LNCAP (cell line): Measurements from ENCODE around the gene PCCA.

ENCODE experiments used
- CTCF ChIP-seq: fragments of 450-650 bp; IDR thresholded peaks from 2 replicates; pipeline ENCODE4 v1.5.1; 2017; ENCODE audit warnings: mild to moderate bottlenecking

PCCA gene

DNA sequence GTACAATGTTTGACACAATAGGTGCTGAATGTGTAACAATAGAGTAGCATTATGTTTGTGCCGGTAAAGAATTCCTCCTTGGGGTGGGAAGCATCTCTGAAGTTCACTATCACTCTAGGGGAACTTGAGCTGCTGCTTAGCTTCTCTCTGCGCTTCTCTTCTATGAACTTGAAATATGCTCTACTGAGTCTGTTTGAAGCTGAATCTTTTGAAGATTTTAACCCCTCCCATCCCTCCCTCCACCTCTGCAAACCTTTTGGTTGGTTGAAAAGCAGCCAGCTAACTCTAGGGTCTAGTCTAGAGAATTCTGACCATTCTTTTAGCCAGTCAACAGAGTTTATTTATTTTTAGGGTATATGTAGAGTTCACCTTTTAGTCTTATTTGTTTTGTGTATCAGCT lies 2.5 kb downstream of the PCCA start:
- TF ChIP-seq CTCF, result no peak

GRCh38 chr13:100095498-100095897 lies 6.6 kb downstream of the PCCA start:
- no peak for TF ChIP-seq CTCF

GRCh38 chr13:100096526-100096925 lies 7.6 kb downstream of the PCCA start:
- TF ChIP-seq CTCF, result no peak

- no peak for TF ChIP-seq CTCF
These were observed 8.9 kb downstream of the PCCA start for GRCh38 chr13:100097821-100098220.

DNA sequence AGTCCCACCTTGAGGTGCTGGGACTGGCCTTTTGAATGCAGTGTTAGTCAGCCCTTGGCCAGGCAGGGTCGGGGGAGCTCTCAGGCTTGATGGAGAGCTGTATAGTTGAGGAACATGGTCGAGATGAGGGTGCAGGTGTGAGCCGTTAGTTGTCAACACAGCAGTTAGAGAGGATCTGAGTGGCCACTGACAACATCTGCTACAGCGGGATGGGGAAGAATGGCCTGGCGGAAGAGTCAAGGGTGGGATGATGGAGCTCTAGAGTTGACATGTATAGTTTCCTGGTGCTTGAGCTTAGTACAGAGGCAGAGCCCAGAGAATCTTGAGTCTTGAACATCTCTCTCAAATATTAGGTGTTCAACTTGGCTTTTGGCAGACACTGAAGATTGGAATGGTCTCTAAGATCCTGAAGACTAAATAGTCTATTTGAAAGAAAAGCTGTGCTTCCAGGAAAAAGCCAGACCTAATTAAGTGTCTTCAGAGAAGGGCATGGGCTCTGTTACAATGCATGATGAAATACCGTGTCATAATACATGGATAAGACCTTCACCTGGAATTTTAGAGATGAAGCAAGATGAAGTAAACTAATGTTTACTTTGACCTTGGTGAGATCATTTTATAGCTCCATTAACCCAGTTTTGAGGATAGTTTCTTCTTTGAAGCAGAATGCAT lies 9.7 kb downstream of the PCCA start:
- TF ChIP-seq CTCF, result no peak

- no peak for TF ChIP-seq CTCF
These were observed 11.4 kb downstream of the PCCA start for GRCh38 chr13:100100115-100100879.

- TF ChIP-seq CTCF, result no peak
These were observed 13.1 kb downstream of the PCCA start for GRCh38 chr13:100102042-100102441.
